ENCODE results near the gene CTSZ. TPM values are rescaled to one million over a fixed set of nuclear protein-coding genes. Genes with fewer than 3 reads are reported as not detected.
"Not testable (repeated sequence)": the region's sequence is repeated elsewhere in the genome, so short reads cannot be mapped to it uniquely, and the experiment has no call there.

Gene CTSZ
- polyA plus RNA-seq, 4 donors = 82.7 to 277 (median 183) TPM

DNA sequence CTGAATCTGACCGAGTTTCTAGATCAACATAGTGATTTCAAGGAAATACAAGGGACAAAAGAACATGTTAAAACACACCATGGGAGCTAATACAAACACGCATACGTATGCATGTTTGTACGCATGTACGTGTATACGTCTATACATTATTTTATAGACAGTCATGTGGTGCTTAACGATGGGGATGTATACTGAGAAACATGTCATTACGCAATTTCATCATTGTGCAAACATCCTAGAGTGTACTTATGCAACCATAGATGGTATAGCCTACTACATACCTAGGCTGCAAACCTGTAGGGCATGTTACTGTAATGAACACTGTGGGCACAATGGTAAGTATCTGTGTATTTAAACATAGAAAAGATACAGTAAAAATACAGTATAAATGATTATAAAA, 51.0 kb downstream of the CTSZ start:
- Histone ChIP-seq H3K36me3 (ENCODE audit: control insufficient read depth in 3 of 3, insufficient read depth in 2 of 3, low read depth in 1 of 3, low read length in 3 of 3) (no peaks in the 10 kb centered on the region), H3K4me1 (ENCODE audit: control insufficient read depth in 3 of 3, insufficient read depth in 2 of 3, low read depth in 1 of 3, low read length in 2 of 3) (no peaks in the 10 kb centered on the region), H3K9me3 (ENCODE audit: control insufficient read depth in 2 of 2, insufficient read depth in 1 of 2, low read depth in 1 of 2, low read length in 1 of 2) (no peaks in the 10 kb centered on the region), H3K27me3 (ENCODE audit: control insufficient read depth in 3 of 3, insufficient read depth in 3 of 3, low read length in 3 of 3) (no peaks in the 10 kb centered on the region), H3K4me3 (ENCODE audit: low read depth in 1 of 3, low read length in 3 of 3) (no peak overlapping the region), H3K27ac (ENCODE audit: low read depth in 1 of 3, low read length in 2 of 3) (no peak overlapping the region)
- FAIRE-seq (no peak), DNase-seq (no peak)
- 85 to 88% (median 86%) methylated on average over 8 of the region's 8 CpGs for WGBS, 3 donors

DNA sequence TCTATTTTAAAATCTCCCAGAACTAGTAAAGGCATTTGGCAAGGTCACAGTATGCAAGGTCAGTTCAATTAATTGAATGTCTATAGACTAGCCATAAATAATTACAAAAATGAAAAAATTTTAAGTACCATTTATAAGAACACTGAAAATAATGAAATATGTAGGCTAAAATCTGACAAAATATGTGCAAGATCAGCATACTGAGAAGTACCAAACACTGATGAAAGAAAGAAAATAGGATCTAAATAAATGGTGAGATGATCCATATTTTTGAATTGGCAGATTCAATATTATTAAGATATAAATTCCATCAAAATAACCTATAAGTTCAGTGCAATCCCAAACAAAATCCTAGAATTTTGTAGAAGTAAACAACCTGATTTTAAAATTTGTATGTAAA, 54.0 kb downstream of the CTSZ start:
- Histone ChIP-seq H3K27ac (ENCODE audit: low read depth in 1 of 3, low read length in 2 of 3) (no peak overlapping the region), H3K27me3 (ENCODE audit: control insufficient read depth in 3 of 3, insufficient read depth in 3 of 3, low read length in 3 of 3) (no peaks in the 10 kb centered on the region), H3K4me1 (ENCODE audit: control insufficient read depth in 3 of 3, insufficient read depth in 2 of 3, low read depth in 1 of 3, low read length in 2 of 3) (no peaks in the 10 kb centered on the region), H3K9me3 (ENCODE audit: control insufficient read depth in 2 of 2, insufficient read depth in 1 of 2, low read depth in 1 of 2, low read length in 1 of 2) (no peaks in the 10 kb centered on the region), H3K36me3 (ENCODE audit: control insufficient read depth in 3 of 3, insufficient read depth in 2 of 3, low read depth in 1 of 3, low read length in 3 of 3) (no peaks in the 10 kb centered on the region), H3K4me3 (ENCODE audit: low read depth in 1 of 3, low read length in 3 of 3) (no peak overlapping the region)
- FAIRE-seq (no peak), DNase-seq (no peak)

DNA sequence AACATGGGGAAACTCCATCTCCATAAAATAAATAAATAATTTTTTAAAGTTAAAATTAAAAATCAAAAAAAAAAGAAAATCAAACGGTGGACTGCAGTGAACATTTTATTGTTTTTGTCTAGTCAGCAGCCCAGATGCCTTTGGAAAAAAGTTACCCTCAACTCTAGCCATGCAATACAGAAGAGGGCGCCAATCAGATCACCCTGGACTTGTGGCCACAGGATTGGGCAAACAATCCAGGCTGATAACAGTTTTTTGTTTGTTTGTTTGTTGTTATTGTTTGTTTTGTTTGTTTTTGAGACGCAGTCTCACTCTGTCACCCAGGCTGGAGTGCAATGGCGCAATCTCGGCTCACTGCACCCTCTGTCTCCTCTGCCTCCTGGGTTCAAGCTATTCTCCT, 56.5 kb downstream of the CTSZ start:
- 79 to 84% (median 80%) methylated on average over 5 of the region's 5 CpGs for WGBS, 3 donors
- no peak overlapping the region for H3K27ac ChIP-seq (ENCODE audit: low read depth in 1 of 3, low read length in 2 of 3)

DNA sequence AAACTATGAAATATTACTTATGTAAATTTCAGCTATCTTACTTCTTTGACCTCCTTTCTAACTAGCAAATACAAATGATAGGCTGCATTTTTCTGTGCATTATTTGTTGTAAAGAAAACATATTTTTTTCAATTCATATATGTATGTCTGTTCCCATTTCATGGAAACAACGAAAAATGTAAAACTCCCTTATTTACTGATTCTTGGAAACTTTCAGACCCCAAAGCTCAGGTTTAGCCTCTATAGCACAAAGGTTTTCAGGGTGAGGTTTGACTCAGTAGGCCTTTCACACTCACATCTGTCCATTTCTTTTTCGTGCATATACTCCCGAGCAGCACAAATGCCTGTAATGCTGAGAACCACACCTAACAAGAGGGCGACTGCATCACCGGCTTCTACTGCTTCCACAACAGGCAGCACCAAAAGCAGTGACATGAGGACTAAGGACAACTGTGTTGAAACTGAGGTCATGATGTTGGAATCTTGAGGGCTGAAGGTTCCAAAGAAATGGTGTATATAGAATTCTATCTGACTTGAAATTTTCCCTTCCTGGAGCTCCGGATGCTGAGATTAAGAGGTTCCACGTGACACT, 59.2 kb downstream of the CTSZ start:
- not testable (repeated sequence) for H3K27ac ChIP-seq (ENCODE audit: low read depth in 1 of 3, low read length in 2 of 3); DNase-seq; FAIRE-seq; H3K4me1 ChIP-seq (ENCODE audit: control insufficient read depth in 3 of 3, insufficient read depth in 2 of 3, low read depth in 1 of 3, low read length in 2 of 3); H3K4me3 ChIP-seq (ENCODE audit: low read depth in 1 of 3, low read length in 3 of 3); H3K9me3 ChIP-seq (ENCODE audit: control insufficient read depth in 2 of 2, insufficient read depth in 1 of 2, low read depth in 1 of 2, low read length in 1 of 2); H3K36me3 ChIP-seq (ENCODE audit: control insufficient read depth in 3 of 3, insufficient read depth in 2 of 3, low read depth in 1 of 3, low read length in 3 of 3); H3K27me3 ChIP-seq (ENCODE audit: control insufficient read depth in 3 of 3, insufficient read depth in 3 of 3, low read length in 3 of 3)
- WGBS, 3 donors = 76 to 86% (median 84%) methylated on average over 7 of the region's 7 CpGs

More for the DNA sequence above, 56.5 kb downstream of the CTSZ start:
- DNase-seq = peak in 1 of 2 donors; percentile 3
- no peaks in the 10 kb centered on the region for H3K27me3 ChIP-seq (ENCODE audit: control insufficient read depth in 3 of 3, insufficient read depth in 3 of 3, low read length in 3 of 3)
- no peaks in the 10 kb centered on the region for H3K9me3 ChIP-seq (ENCODE audit: control insufficient read depth in 2 of 2, insufficient read depth in 1 of 2, low read depth in 1 of 2, low read length in 1 of 2)
- FAIRE-seq = no peak
- H3K4me1 ChIP-seq (ENCODE audit: control insufficient read depth in 3 of 3, insufficient read depth in 2 of 3, low read depth in 1 of 3, low read length in 2 of 3) = no peaks in the 10 kb centered on the region
- H3K4me3 ChIP-seq (ENCODE audit: low read depth in 1 of 3, low read length in 3 of 3) = no peak overlapping the region
- H3K36me3 ChIP-seq (ENCODE audit: control insufficient read depth in 3 of 3, insufficient read depth in 2 of 3, low read depth in 1 of 3, low read length in 3 of 3) = no peaks in the 10 kb centered on the region

DNA sequence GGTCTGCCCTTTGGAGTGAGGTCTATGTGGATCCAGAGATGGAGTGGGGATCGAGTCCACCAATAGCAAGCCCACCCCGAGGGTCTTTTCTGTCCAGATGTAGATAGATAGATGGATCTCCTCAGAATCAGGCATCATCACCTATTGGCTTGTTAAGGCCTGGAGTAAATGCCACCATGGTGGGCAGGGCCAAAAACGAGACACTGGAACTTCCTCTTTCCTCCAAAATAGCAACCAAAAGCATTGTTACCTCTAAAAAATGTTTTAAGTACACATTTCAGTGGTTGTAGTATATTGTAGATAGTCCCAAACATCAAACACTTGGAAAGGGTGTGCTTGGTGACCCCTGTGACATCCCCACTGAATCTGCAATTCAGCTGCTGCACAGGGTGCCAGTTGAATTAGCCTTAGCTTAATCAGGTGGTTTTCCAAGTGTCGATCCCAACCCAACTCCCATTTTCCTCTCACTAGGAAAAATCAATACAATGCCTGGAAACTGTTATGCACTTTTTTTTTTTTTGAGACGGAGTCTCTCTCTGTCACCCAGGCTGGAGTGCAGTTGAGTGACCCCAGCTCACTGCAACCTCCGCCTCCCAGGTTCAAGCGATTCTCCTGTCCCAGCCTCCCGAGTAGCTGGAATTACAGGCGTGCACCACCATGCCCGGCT, 61.0 kb downstream of the CTSZ start:
- no peak overlapping the region for H3K27ac ChIP-seq (ENCODE audit: low read depth in 1 of 3, low read length in 2 of 3)
- H3K36me3 ChIP-seq (ENCODE audit: control insufficient read depth in 3 of 3, insufficient read depth in 2 of 3, low read depth in 1 of 3, low read length in 3 of 3) = no peaks in the 10 kb centered on the region
- WGBS, 3 donors = 81 to 86% (median 86%) methylated on average over 10 of the region's 10 CpGs
- H3K27me3 ChIP-seq (ENCODE audit: control insufficient read depth in 3 of 3, insufficient read depth in 3 of 3, low read length in 3 of 3) = no peaks in the 10 kb centered on the region
- DNase-seq (no peak), FAIRE-seq (no peak)
- no peak overlapping the region for H3K4me3 ChIP-seq (ENCODE audit: low read depth in 1 of 3, low read length in 3 of 3)
- H3K4me1 ChIP-seq (ENCODE audit: control insufficient read depth in 3 of 3, insufficient read depth in 2 of 3, low read depth in 1 of 3, low read length in 2 of 3) = no peaks in the 10 kb centered on the region
- no peaks in the 10 kb centered on the region for H3K9me3 ChIP-seq (ENCODE audit: control insufficient read depth in 2 of 2, insufficient read depth in 1 of 2, low read depth in 1 of 2, low read length in 1 of 2)

Other genes with a start within 250 kb of the CTSZ start
- gene GNAS-AS1, start 156.4 kb downstream of the CTSZ start, polyA plus RNA-seq = under 1 TPM in 2 of 4 donors, not detected in 2; 0.37 to 0.38 TPM
- gene GNAS, start 154.5 kb downstream of the CTSZ start, polyA plus RNA-seq = 100 to 1,000 TPM; 493 to 875 (median 655) TPM
- gene NELFCD, start 26.0 kb downstream of the CTSZ start, polyA plus RNA-seq = 10 to 100 TPM; 29.5 to 74.2 (median 44.8) TPM
- under 1 TPM in 2 of 4 donors, not detected in 2; 0.01 to 0.30 TPM for gene TUBB1, start 12.2 kb upstream of the CTSZ start, polyA plus RNA-seq
- 10 to 100 TPM; 49.6 to 87.5 (median 69.8) TPM for gene ATP5F1E, start 25.1 kb upstream of the CTSZ start, polyA plus RNA-seq
- 100 to 1,000 TPM in 2 of 4 donors, 10 to 100 TPM in 2; 66.0 to 120 (median 94.3) TPM for gene PRELID3B, start 35.5 kb upstream of the CTSZ start, polyA plus RNA-seq
- under 1 TPM; under 0.01 to 0.40 (median 0.27) TPM for gene ZNF831, start 156.6 kb upstream of the CTSZ start, polyA plus RNA-seq

All from small intestine (tissue), 7 donors.